OCI-LY1 (cell line): ENCODE measurements around the gene FCHSD1.

ENCODE experiments used
- CTCF ChIP-seq: fragments of 200-600 bp; sonication (generic), shearing (Covaris generic); IDR thresholded peaks from 2 replicates; pipeline ENCODE4 v1.5.1; 2017; ENCODE audit warnings: mild to moderate bottlenecking, antibody characterized with exemption, low read length, moderate library complexity, mixed read lengths
- EZH2 ChIP-seq: fragments of 200-600 bp; sonication (generic), shearing (Covaris generic); IDR thresholded peaks from 2 replicates; pipeline ENCODE4 v1.8.0; 2017; ENCODE audit warnings: borderline replicate concordance, mixed run types, mild to moderate bottlenecking, antibody characterized with exemption, low read length, moderate library complexity, mixed read lengths

- TF ChIP-seq CTCF (no peak), EZH2 (no peak)
These were observed 18.6 kb downstream of the FCHSD1 start for GRCh38 chr5:141632650-141633049.
